MM.1S (cell line): ENCODE results near the gene IL3.

Experiments
- CTCF ChIP-seq: fragments of 300-600 bp; sonication (generic); IDR thresholded peaks from 2 replicates; pipeline ENCODE4 v1.5.1; 2016; ENCODE audit warnings: antibody characterized with exemption, low read length, mixed read lengths
- EZH2 ChIP-seq: fragments of 300-600 bp; sonication (generic); optimal IDR thresholded peaks from 2 replicates; pipeline ENCODE3; 2017; ENCODE audit warnings: low read depth, mild to moderate bottlenecking, antibody characterized with exemption, low read length, mixed read lengths
- EZH2phosphoT487 ChIP-seq: fragments of 300-600 bp; sonication (generic); IDR thresholded peaks from 2 replicates; pipeline ENCODE4 v1.6.1; 2018; ENCODE audit warnings: antibody characterized with exemption, low read length

- TF ChIP-seq CTCF (no peak), EZH2 (no peak), EZH2phosphoT487 (no peak)
Observed at GRCh38 chr5:132109494-132110053, 49.1 kb downstream of the IL3 start.
